ENCODE results near the gene ANO9.

Gene ANO9

GRCh38 chr11:457111-457760 lies 15.4 kb upstream of the ANO9 start:
- H3K9me3 ChIP-seq (ENCODE audit: control insufficient read depth in 1 of 2, low read length in 2 of 2), result no peaks in the 10 kb centered on the region
- peaks cover 0 to 2% of the 10 kb centered on the region in 2 donors for H3K4me1 ChIP-seq (ENCODE audit: control insufficient read depth in 1 of 2, insufficient read depth in 2 of 2, low read length in 2 of 2)
- H3K27ac ChIP-seq (ENCODE audit: low read length), result no peak overlapping the region
- no peaks in the 10 kb centered on the region for H3K27me3 ChIP-seq (ENCODE audit: low read depth, low read length)
- H3K4me3 ChIP-seq (ENCODE audit: low read depth in 1 of 2, low read length in 2 of 2), result no peak overlapping the region
- H3K36me3 ChIP-seq (ENCODE audit: control insufficient read depth in 1 of 2, insufficient read depth in 2 of 2, low read length in 2 of 2), result peaks cover 11 to 28% of the 10 kb centered on the region in 2 donors

- H3K27ac ChIP-seq (ENCODE audit: low read length), result no peak overlapping the region
- H3K4me3 ChIP-seq (ENCODE audit: low read depth in 1 of 2, low read length in 2 of 2), result no peak overlapping the region
- H3K4me1 ChIP-seq (ENCODE audit: control insufficient read depth in 1 of 2, insufficient read depth in 2 of 2, low read length in 2 of 2), result peaks cover 1 to 9% of the 10 kb centered on the region in 2 donors
- no peaks in the 10 kb centered on the region for H3K9me3 ChIP-seq (ENCODE audit: control insufficient read depth in 1 of 2, low read length in 2 of 2)
- H3K36me3 ChIP-seq (ENCODE audit: control insufficient read depth in 1 of 2, insufficient read depth in 2 of 2, low read length in 2 of 2), result peaks cover 11 to 26% of the 10 kb centered on the region in 2 donors
- no peaks in the 10 kb centered on the region for H3K27me3 ChIP-seq (ENCODE audit: low read depth, low read length)
Observed at GRCh38 chr11:456533-456932, 14.7 kb upstream of the ANO9 start.

- Histone ChIP-seq H3K4me1 (ENCODE audit: control insufficient read depth in 1 of 2, insufficient read depth in 2 of 2, low read length in 2 of 2) (peaks cover 6 to 17% of the 10 kb centered on the region in 2 donors), H3K4me3 (ENCODE audit: low read depth in 1 of 2, low read length in 2 of 2) (no peak overlapping the region), H3K27me3 (ENCODE audit: low read depth, low read length) (no peaks in the 10 kb centered on the region), H3K9me3 (ENCODE audit: control insufficient read depth in 1 of 2, low read length in 2 of 2) (no peaks in the 10 kb centered on the region), H3K27ac (ENCODE audit: low read length) (no peak overlapping the region), H3K36me3 (ENCODE audit: control insufficient read depth in 1 of 2, insufficient read depth in 2 of 2, low read length in 2 of 2) (peaks cover 6 to 17% of the 10 kb centered on the region in 2 donors)
Observed at GRCh38 chr11:455566-456147, 13.8 kb upstream of the ANO9 start.

GRCh38 chr11:454801-455565 lies 13.2 kb upstream of the ANO9 start:
- Histone ChIP-seq H3K4me3 (ENCODE audit: low read depth in 1 of 2, low read length in 2 of 2) (no peak overlapping the region), H3K27me3 (ENCODE audit: low read depth, low read length) (no peaks in the 10 kb centered on the region), H3K4me1 (ENCODE audit: control insufficient read depth in 1 of 2, insufficient read depth in 2 of 2, low read length in 2 of 2) (peaks cover 6 to 17% of the 10 kb centered on the region in 2 donors), H3K9me3 (ENCODE audit: control insufficient read depth in 1 of 2, low read length in 2 of 2) (no peaks in the 10 kb centered on the region), H3K36me3 (ENCODE audit: control insufficient read depth in 1 of 2, insufficient read depth in 2 of 2, low read length in 2 of 2) (peaks cover 3 to 10% of the 10 kb centered on the region in 2 donors), H3K27ac (ENCODE audit: low read length) (no peak overlapping the region)

- no peaks in the 10 kb centered on the region for H3K9me3 ChIP-seq (ENCODE audit: control insufficient read depth in 1 of 2, low read length in 2 of 2)
- H3K4me3 ChIP-seq (ENCODE audit: low read depth in 1 of 2, low read length in 2 of 2), result no peak overlapping the region
- H3K4me1 ChIP-seq (ENCODE audit: control insufficient read depth in 1 of 2, insufficient read depth in 2 of 2, low read length in 2 of 2), result peaks cover 6 to 27% of the 10 kb centered on the region in 2 donors
- peaks cover 3 to 8% of the 10 kb centered on the region in 2 donors for H3K36me3 ChIP-seq (ENCODE audit: control insufficient read depth in 1 of 2, insufficient read depth in 2 of 2, low read length in 2 of 2)
- H3K27ac ChIP-seq (ENCODE audit: low read length), result no peak overlapping the region
- no peaks in the 10 kb centered on the region for H3K27me3 ChIP-seq (ENCODE audit: low read depth, low read length)
Observed at GRCh38 chr11:454043-454442, 12.2 kb upstream of the ANO9 start.

GRCh38 chr11:453564-453963 lies 11.8 kb upstream of the ANO9 start:
- Histone ChIP-seq H3K27me3 (ENCODE audit: low read depth, low read length) (no peaks in the 10 kb centered on the region), H3K36me3 (ENCODE audit: control insufficient read depth in 1 of 2, insufficient read depth in 2 of 2, low read length in 2 of 2) (peaks cover 3 to 8% of the 10 kb centered on the region in 2 donors), H3K4me3 (ENCODE audit: low read depth in 1 of 2, low read length in 2 of 2) (no peak overlapping the region), H3K9me3 (ENCODE audit: control insufficient read depth in 1 of 2, low read length in 2 of 2) (no peaks in the 10 kb centered on the region), H3K27ac (ENCODE audit: low read length) (no peak overlapping the region), H3K4me1 (ENCODE audit: control insufficient read depth in 1 of 2, insufficient read depth in 2 of 2, low read length in 2 of 2) (peaks cover 9 to 32% of the 10 kb centered on the region in 2 donors)

- H3K4me3 ChIP-seq (ENCODE audit: low read depth in 1 of 2, low read length in 2 of 2), result no peak overlapping the region
- H3K27me3 ChIP-seq (ENCODE audit: low read depth, low read length), result no peaks in the 10 kb centered on the region
- H3K9me3 ChIP-seq (ENCODE audit: control insufficient read depth in 1 of 2, low read length in 2 of 2), result no peaks in the 10 kb centered on the region
- H3K27ac ChIP-seq (ENCODE audit: low read length), result no peak overlapping the region
- H3K36me3 ChIP-seq (ENCODE audit: control insufficient read depth in 1 of 2, insufficient read depth in 2 of 2, low read length in 2 of 2), result peaks cover 3 to 8% of the 10 kb centered on the region in 2 donors
- H3K4me1 ChIP-seq (ENCODE audit: control insufficient read depth in 1 of 2, insufficient read depth in 2 of 2, low read length in 2 of 2), result peaks cover 11 to 35% of the 10 kb centered on the region in 2 donors
Observed at GRCh38 chr11:452916-453527, 11.2 kb upstream of the ANO9 start.

- no peak overlapping the region for H3K27ac ChIP-seq (ENCODE audit: low read length)
- no peak overlapping the region for H3K4me3 ChIP-seq (ENCODE audit: low read depth in 1 of 2, low read length in 2 of 2)
- peaks cover 3 to 8% of the 10 kb centered on the region in 2 donors for H3K36me3 ChIP-seq (ENCODE audit: control insufficient read depth in 1 of 2, insufficient read depth in 2 of 2, low read length in 2 of 2)
- H3K9me3 ChIP-seq (ENCODE audit: control insufficient read depth in 1 of 2, low read length in 2 of 2), result no peaks in the 10 kb centered on the region
- peaks cover 11 to 35% of the 10 kb centered on the region in 2 donors for H3K4me1 ChIP-seq (ENCODE audit: control insufficient read depth in 1 of 2, insufficient read depth in 2 of 2, low read length in 2 of 2)
- no peaks in the 10 kb centered on the region for H3K27me3 ChIP-seq (ENCODE audit: low read depth, low read length)
Observed at GRCh38 chr11:452203-452744, 10.5 kb upstream of the ANO9 start.

GRCh38 chr11:451738-452137 lies 9.9 kb upstream of the ANO9 start:
- Histone ChIP-seq H3K4me1 (ENCODE audit: control insufficient read depth in 1 of 2, insufficient read depth in 2 of 2, low read length in 2 of 2) (peaks cover 11 to 35% of the 10 kb centered on the region in 2 donors), H3K4me3 (ENCODE audit: low read depth in 1 of 2, low read length in 2 of 2) (peak overlapping the region in 1 of 2 donors; percentile 82), H3K27me3 (ENCODE audit: low read depth, low read length) (no peaks in the 10 kb centered on the region), H3K36me3 (ENCODE audit: control insufficient read depth in 1 of 2, insufficient read depth in 2 of 2, low read length in 2 of 2) (peaks cover 3 to 8% of the 10 kb centered on the region in 2 donors), H3K9me3 (ENCODE audit: control insufficient read depth in 1 of 2, low read length in 2 of 2) (no peaks in the 10 kb centered on the region), H3K27ac (ENCODE audit: low read length) (no peak overlapping the region)

- Histone ChIP-seq H3K4me1 (ENCODE audit: control insufficient read depth in 1 of 2, insufficient read depth in 2 of 2, low read length in 2 of 2) (peaks cover 11 to 35% of the 10 kb centered on the region in 2 donors), H3K4me3 (ENCODE audit: low read depth in 1 of 2, low read length in 2 of 2) (peak overlapping the region; percentile 66 to 82), H3K9me3 (ENCODE audit: control insufficient read depth in 1 of 2, low read length in 2 of 2) (no peaks in the 10 kb centered on the region), H3K27ac (ENCODE audit: low read length) (no peak overlapping the region), H3K36me3 (ENCODE audit: control insufficient read depth in 1 of 2, insufficient read depth in 2 of 2, low read length in 2 of 2) (peaks cover 3 to 8% of the 10 kb centered on the region in 2 donors), H3K27me3 (ENCODE audit: low read depth, low read length) (no peaks in the 10 kb centered on the region)
Observed at GRCh38 chr11:450809-451451, 9.1 kb upstream of the ANO9 start.
